ENCODE data around the gene ADO. TPM values are rescaled to one million over a fixed set of nuclear protein-coding genes. Genes with fewer than 3 reads are reported as not detected.

The ADO gene
- total RNA-seq, 5 donors from 2014 or later (not counting 1 experiment from before 2014, with no cell fraction given): 10.5 to 17.5 (median 15.6) TPM

DNA sequence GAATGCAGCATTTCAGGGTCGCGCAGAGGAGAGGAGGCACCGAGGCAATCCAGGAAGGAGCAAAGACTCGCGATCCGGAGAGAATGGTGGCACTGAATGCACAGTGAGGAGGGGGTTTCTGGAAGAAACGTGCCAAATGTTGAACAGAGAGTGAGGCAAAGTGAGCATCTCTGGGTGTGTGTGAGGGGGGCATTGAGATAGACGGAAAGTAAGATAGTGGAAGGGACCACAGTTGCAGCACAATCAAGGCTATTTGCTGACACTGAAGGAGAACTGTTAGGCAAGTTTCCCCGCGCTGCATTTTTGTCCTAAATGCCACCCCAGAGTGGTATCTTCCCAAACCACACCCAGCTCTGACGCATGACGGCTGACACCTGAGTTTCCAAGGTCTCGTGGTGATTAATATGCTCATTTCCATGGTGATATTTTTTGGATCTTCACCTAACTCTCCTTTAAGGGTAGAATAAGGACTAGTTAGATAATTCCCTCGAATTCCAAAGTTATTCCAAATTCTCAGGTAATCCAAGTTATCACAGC lies 14.4 kb upstream of the ADO start:
- Mint-ChIP-seq H3K4me1 (no peaks in the 10 kb centered on the region), H3K4me3 (no peak overlapping the region), H3K27ac (no peak overlapping the region), H3K36me3 (peaks cover 2% of the 10 kb centered on the region), H3K27me3 (peaks cover 1 to 4% of the 10 kb centered on the region in 2 donors), H3K9me3 (peaks cover 3 to 4% (median 4%) of the 10 kb centered on the region in 3 donors)
- Histone ChIP-seq H3K4me3 (ENCODE audit: control insufficient read depth in 1 of 2, extremely low read depth in 1 of 2, low read length in 1 of 2) (no peak overlapping the region), H3K27ac (ENCODE audit: low read length) (no peak overlapping the region), H3K9me3 (no peaks in the 10 kb centered on the region), H3K36me3 (ENCODE audit: control insufficient read depth in 2 of 2, extremely low read depth in 1 of 2, insufficient read depth in 1 of 2, low read length in 1 of 2) (no peaks in the 10 kb centered on the region), H3K4me1 (ENCODE audit: control insufficient read depth in 1 of 2, extremely low read depth in 1 of 2, insufficient read depth in 2 of 2, low read length in 2 of 2) (no peaks in the 10 kb centered on the region), H3K27me3 (replicated peaks in 1 of 2; ENCODE audit: control insufficient read depth in 2 of 2, extremely low read depth in 1 of 2, insufficient read depth in 2 of 2, low read length in 1 of 2) (peaks cover 0 to 3% of the 10 kb centered on the region in 2 experiments)
- ATAC-seq (replicated peaks in 1 of 4) (no peak), DNase-seq (no peak)
- CTCF ChIA-PET: no interaction called here
- WGBS (ENCODE audit: insufficient coverage): 91% methylated on average over 5 of the region's 14 CpGs
- POLR2A ChIA-PET: no interaction called here

GRCh38 chr10:62790571-62790970 lies 13.9 kb upstream of the ADO start:
- ATAC-seq (replicated peaks in 1 of 4): no peak
- Mint-ChIP-seq H3K4me1 (no peaks in the 10 kb centered on the region), H3K36me3 (no peaks in the 10 kb centered on the region), H3K27me3 (peaks cover 1 to 4% of the 10 kb centered on the region in 2 donors), H3K4me3 (no peak overlapping the region), H3K27ac (no peak overlapping the region), H3K9me3 (no peaks in the 10 kb centered on the region)
- H3K4me3 ChIP-seq (ENCODE audit: control insufficient read depth in 1 of 2, extremely low read depth in 1 of 2, low read length in 1 of 2): no peak overlapping the region
- no peaks in the 10 kb centered on the region for H3K36me3 ChIP-seq (ENCODE audit: control insufficient read depth in 2 of 2, extremely low read depth in 1 of 2, insufficient read depth in 1 of 2, low read length in 1 of 2)
- H3K9me3 ChIP-seq: no peaks in the 10 kb centered on the region
- H3K4me1 ChIP-seq (ENCODE audit: control insufficient read depth in 1 of 2, extremely low read depth in 1 of 2, insufficient read depth in 2 of 2, low read length in 2 of 2): no peaks in the 10 kb centered on the region
- DNase-seq: no peak
- H3K27me3 ChIP-seq (replicated peaks in 1 of 2; ENCODE audit: control insufficient read depth in 2 of 2, extremely low read depth in 1 of 2, insufficient read depth in 2 of 2, low read length in 1 of 2): peaks cover 0 to 3% of the 10 kb centered on the region in 2 experiments
- WGBS (ENCODE audit: insufficient coverage): no CpG with 5 or more reads among the region's 2 CpGs
- no peak overlapping the region for H3K27ac ChIP-seq (ENCODE audit: low read length)
- ChIA-PET CTCF (no interaction called here), POLR2A (no interaction called here)

- Mint-ChIP-seq H3K27me3 (peaks cover 13 to 19% of the 10 kb centered on the region in 2 donors), H3K36me3 (no peaks in the 10 kb centered on the region), H3K4me1 (no peaks in the 10 kb centered on the region), H3K27ac (no peak overlapping the region), H3K4me3 (no peak overlapping the region), H3K9me3 (no peaks in the 10 kb centered on the region)
- Histone ChIP-seq H3K27me3 (replicated peaks in 1 of 2; ENCODE audit: control insufficient read depth in 2 of 2, extremely low read depth in 1 of 2, insufficient read depth in 2 of 2, low read length in 1 of 2) (peaks cover 0 to 3% of the 10 kb centered on the region in 2 experiments), H3K36me3 (ENCODE audit: control insufficient read depth in 2 of 2, extremely low read depth in 1 of 2, insufficient read depth in 1 of 2, low read length in 1 of 2) (no peaks in the 10 kb centered on the region), H3K27ac (ENCODE audit: low read length) (no peak overlapping the region), H3K4me1 (ENCODE audit: control insufficient read depth in 1 of 2, extremely low read depth in 1 of 2, insufficient read depth in 2 of 2, low read length in 2 of 2) (no peaks in the 10 kb centered on the region), H3K9me3 (no peaks in the 10 kb centered on the region), H3K4me3 (ENCODE audit: control insufficient read depth in 1 of 2, extremely low read depth in 1 of 2, low read length in 1 of 2) (no peak overlapping the region)
- ATAC-seq (replicated peaks in 1 of 4): no peak
- ChIA-PET CTCF (interaction anchor here in 1 of 2 donors (0.7 kb wide), 1 partner anchor 35 kb away, joined by 3 read pairs; no protein-coding TSS in a partner anchor), POLR2A (no interaction called here)
- no peak for DNase-seq
- WGBS (ENCODE audit: insufficient coverage): 82% methylated on average over 1 of the region's 5 CpGs
Observed at GRCh38 chr10:62792261-62792660, 12.3 kb upstream of the ADO start.

GRCh38 chr10:62794306-62794705 lies 10.2 kb upstream of the ADO start:
- no peaks in the 10 kb centered on the region for H3K9me3 Mint-ChIP-seq
- ChIA-PET POLR2A (interaction anchor here in 1 of 2 donors (0.9 kb wide), 1 partner anchor 15 kb away, joined by 4 read pairs; no protein-coding TSS in a partner anchor), CTCF (interaction anchor here (0.6 to 1.0 kb wide), 3 partner anchors 10 to 201 kb away, joined by 3 to 4 read pairs (median 3); partner anchors contain the start of gene ADO (in 1 of the 2))
- Histone ChIP-seq H3K36me3 (ENCODE audit: control insufficient read depth in 2 of 2, extremely low read depth in 1 of 2, insufficient read depth in 1 of 2, low read length in 1 of 2) (no peaks in the 10 kb centered on the region), H3K4me3 (ENCODE audit: control insufficient read depth in 1 of 2, extremely low read depth in 1 of 2, low read length in 1 of 2) (no peak overlapping the region), H3K4me1 (ENCODE audit: control insufficient read depth in 1 of 2, extremely low read depth in 1 of 2, insufficient read depth in 2 of 2, low read length in 2 of 2) (no peaks in the 10 kb centered on the region), H3K27me3 (replicated peaks in 1 of 2; ENCODE audit: control insufficient read depth in 2 of 2, extremely low read depth in 1 of 2, insufficient read depth in 2 of 2, low read length in 1 of 2) (peaks cover 0 to 3% of the 10 kb centered on the region in 2 experiments), H3K9me3 (no peaks in the 10 kb centered on the region), H3K27ac (ENCODE audit: low read length) (no peak overlapping the region)
- peaks cover 25 to 36% of the 10 kb centered on the region in 2 donors for H3K27me3 Mint-ChIP-seq
- whole genome bisulfite sequencing (ENCODE audit: insufficient coverage): no CpG with 5 or more reads among the region's 1 CpG
- ATAC-seq (replicated peaks in 1 of 4) (no peak), DNase-seq (no peak)
- H3K4me3 Mint-ChIP-seq: no peak overlapping the region
- H3K36me3 Mint-ChIP-seq: no peaks in the 10 kb centered on the region
- H3K4me1 Mint-ChIP-seq: no peaks in the 10 kb centered on the region
- H3K27ac Mint-ChIP-seq: no peak overlapping the region

DNA sequence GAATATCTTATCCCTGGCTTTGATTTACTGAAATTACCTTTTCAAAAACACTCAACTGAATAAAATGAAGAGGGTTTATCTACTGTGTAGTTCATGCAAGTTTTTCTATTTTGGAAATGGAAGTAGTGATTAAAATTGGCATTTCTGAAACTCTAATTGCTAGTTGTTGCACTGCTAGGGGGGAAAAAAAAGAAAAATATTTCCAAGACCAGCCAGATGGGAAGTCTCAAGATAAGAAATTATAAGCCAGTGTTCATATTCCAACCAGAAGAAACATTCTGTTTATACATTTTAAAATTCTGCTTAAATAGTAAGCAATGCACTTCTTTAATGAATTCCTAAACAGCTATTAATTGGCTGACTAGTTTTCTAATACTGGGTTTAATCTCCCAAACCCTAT lies 9.4 kb upstream of the ADO start:
- Mint-ChIP-seq H3K27ac (no peak overlapping the region), H3K4me1 (no peaks in the 10 kb centered on the region), H3K27me3 (peaks cover 25 to 36% of the 10 kb centered on the region in 2 donors), H3K4me3 (no peak overlapping the region), H3K36me3 (no peaks in the 10 kb centered on the region), H3K9me3 (no peaks in the 10 kb centered on the region)
- H3K27me3 ChIP-seq (replicated peaks in 1 of 2; ENCODE audit: control insufficient read depth in 2 of 2, extremely low read depth in 1 of 2, insufficient read depth in 2 of 2, low read length in 1 of 2): peaks cover 0 to under 1% of the 10 kb centered on the region in 2 experiments
- DNase-seq (no peak), ATAC-seq (replicated peaks in 1 of 4) (no peak)
- POLR2A ChIA-PET: interaction anchor here in 1 of 2 donors (0.9 kb wide), 1 partner anchor 16 kb away, joined by 4 read pairs; no protein-coding TSS in a partner anchor
- CTCF ChIA-PET: interaction anchor here (0.6 to 1.0 kb wide), 2 partner anchors 9 to 33 kb away, joined by 3 to 4 read pairs; partner anchors contain the start of gene ADO (in 1 of the 2)
- no peak overlapping the region for H3K4me3 ChIP-seq (ENCODE audit: control insufficient read depth in 1 of 2, extremely low read depth in 1 of 2, low read length in 1 of 2)
- H3K36me3 ChIP-seq (ENCODE audit: control insufficient read depth in 2 of 2, extremely low read depth in 1 of 2, insufficient read depth in 1 of 2, low read length in 1 of 2): no peaks in the 10 kb centered on the region
- no peaks in the 10 kb centered on the region for H3K4me1 ChIP-seq (ENCODE audit: control insufficient read depth in 1 of 2, extremely low read depth in 1 of 2, insufficient read depth in 2 of 2, low read length in 2 of 2)
- H3K27ac ChIP-seq (ENCODE audit: low read length): no peak overlapping the region
- H3K9me3 ChIP-seq: no peaks in the 10 kb centered on the region

DNA sequence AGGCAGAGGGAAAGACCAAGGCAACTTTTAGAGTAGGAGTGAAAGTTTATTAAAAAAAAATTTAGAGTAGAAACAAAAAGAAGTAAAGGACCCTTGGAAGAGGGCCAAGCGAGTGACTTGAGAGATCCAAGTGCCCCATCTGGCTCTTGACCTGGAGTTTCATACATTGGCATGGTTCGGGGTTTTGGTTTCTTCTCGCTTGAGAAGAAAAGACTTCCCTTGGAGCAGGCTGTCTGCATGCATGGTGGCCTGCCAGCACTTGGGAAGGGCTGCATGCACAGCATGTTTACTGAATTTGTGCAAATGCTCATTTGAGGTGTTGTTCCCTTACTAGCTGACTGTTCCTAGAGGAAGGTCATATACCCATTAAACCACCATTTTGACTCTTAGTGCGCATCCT lies 8.8 kb upstream of the ADO start:
- CTCF ChIA-PET: interaction anchor here in 1 of 2 donors (0.8 to 1.1 kb wide), 2 partner anchors 10 to 164 kb away, joined by 3 read pairs; no protein-coding TSS in a partner anchor
- Mint-ChIP-seq H3K4me1 (no peaks in the 10 kb centered on the region), H3K36me3 (no peaks in the 10 kb centered on the region), H3K27me3 (peaks cover 25 to 36% of the 10 kb centered on the region in 2 donors), H3K27ac (peak overlapping the region in 1 of 2 donors; percentile 51), H3K9me3 (no peaks in the 10 kb centered on the region), H3K4me3 (no peak overlapping the region)
- DNase-seq (no peak), ATAC-seq (replicated peaks in 1 of 4) (no peak)
- Histone ChIP-seq H3K27me3 (replicated peaks in 1 of 2; ENCODE audit: control insufficient read depth in 2 of 2, extremely low read depth in 1 of 2, insufficient read depth in 2 of 2, low read length in 1 of 2) (no peaks in the 10 kb centered on the region), H3K4me1 (ENCODE audit: control insufficient read depth in 1 of 2, extremely low read depth in 1 of 2, insufficient read depth in 2 of 2, low read length in 2 of 2) (no peaks in the 10 kb centered on the region), H3K4me3 (ENCODE audit: control insufficient read depth in 1 of 2, extremely low read depth in 1 of 2, low read length in 1 of 2) (no peak overlapping the region), H3K36me3 (ENCODE audit: control insufficient read depth in 2 of 2, extremely low read depth in 1 of 2, insufficient read depth in 1 of 2, low read length in 1 of 2) (no peaks in the 10 kb centered on the region), H3K27ac (ENCODE audit: low read length) (no peak overlapping the region), H3K9me3 (no peaks in the 10 kb centered on the region)
- WGBS (ENCODE audit: insufficient coverage): 100% methylated on average over 2 of the region's 4 CpGs
- POLR2A ChIA-PET: interaction anchor here in 1 of 2 donors (0.5 kb wide), 1 partner anchor 8 kb away, joined by 5 read pairs; no protein-coding TSS in a partner anchor
